Loucy (cell line): Measurements from ENCODE around the gene ZNF585A.

Experiments
- H2AFZ ChIP-seq: fragments of 200-600 bp; sonication (generic); 2 replicates; pipeline ENCODE4 v1.6.0; 2016; ENCODE audit warnings: antibody characterized with exemption, mild to moderate bottlenecking, low read length, moderate library complexity
- H3F3A ChIP-seq: fragments of 200-600 bp; 2 replicates; pipeline ENCODE4 v1.6.0; 2016; ENCODE audit warnings: antibody characterized with exemption, low read depth, mild to moderate bottlenecking
- H3K27me3 ChIP-seq: fragments of 200-600 bp; sonication (generic); 2 replicates; pipeline ENCODE4 v1.6.1; 2014; ENCODE audit warnings: low read length, mild to moderate bottlenecking; ENCODE audit not compliant: insufficient read depth, poor library complexity, severe bottlenecking
- H3K36me3 ChIP-seq: fragments of 200-600 bp; sonication (generic); 2 replicates; pipeline ENCODE4 v1.6.1; 2016; ENCODE audit warnings: low read length; ENCODE audit not compliant: insufficient read depth
- H3K4me1 ChIP-seq: fragments of 200-600 bp; sonication (generic); 2 replicates; pipeline ENCODE4 v1.5.1; 2014; ENCODE audit warnings: low read length, mild to moderate bottlenecking; ENCODE audit not compliant: insufficient read depth, poor library complexity, severe bottlenecking
- H3K4me2 ChIP-seq: fragments of 200-600 bp; sonication (generic); 2 replicates; pipeline ENCODE4 v1.6.0; 2014; ENCODE audit warnings: antibody characterized with exemption, low read length, low read depth, mild to moderate bottlenecking; ENCODE audit not compliant: poor library complexity, severe bottlenecking
- H3K4me3 ChIP-seq: fragments of 200-600 bp; sonication (generic); 2 replicates; pipeline ENCODE4 v1.5.1; 2014; ENCODE audit warnings: low read length, mild to moderate bottlenecking, mixed read lengths; ENCODE audit not compliant: poor library complexity, severe bottlenecking
- H3K79me2 ChIP-seq: fragments of 200-600 bp; sonication (generic); 2 replicates; pipeline ENCODE4 v1.6.1; 2014; ENCODE audit warnings: low read length; ENCODE audit not compliant: insufficient read depth
- H3K9ac ChIP-seq: fragments of 200-600 bp; sonication (generic); 2 replicates; pipeline ENCODE4 v1.6.0; 2014; ENCODE audit warnings: mild to moderate bottlenecking, low read depth, low read length, moderate library complexity; ENCODE audit not compliant: poor library complexity, severe bottlenecking
- H3K9me2 ChIP-seq: fragments of 200-600 bp; sonication (generic); replicated peaks from 2 replicates; pipeline ENCODE4 v1.6.1; 2016; ENCODE audit warnings: low read depth, low read length, mixed read lengths
- H3K9me3 ChIP-seq: fragments of 200-600 bp; sonication (generic); 2 replicates; pipeline ENCODE4 v1.6.1; 2014; ENCODE audit warnings: mild to moderate bottlenecking, antibody characterized with exemption, low read length, low read depth; ENCODE audit not compliant: insufficient read depth
- H4K20me1 ChIP-seq: fragments of 200-600 bp; sonication (generic); 2 replicates; pipeline ENCODE4 v1.6.0; 2014; ENCODE audit warnings: antibody characterized with exemption, low read length, mild to moderate bottlenecking; ENCODE audit not compliant: insufficient read depth, poor library complexity, severe bottlenecking
- CTCF ChIP-seq: fragments of 200-600 bp; sonication (generic); conservative IDR thresholded peaks from 2 replicates; pipeline ENCODE4 v1.5.1; 2014; ENCODE audit warnings: mild to moderate bottlenecking, antibody characterized with exemption, low read length
- EZH2phosphoT487 ChIP-seq: fragments of 200-600 bp; IDR thresholded peaks from 2 replicates; pipeline ENCODE4 v1.6.1; 2018; ENCODE audit warnings: antibody characterized with exemption, mild to moderate bottlenecking, moderate library complexity, borderline replicate concordance

The ZNF585A gene

GRCh38 chr19:37218592-37218935 lies 46.1 kb upstream of the ZNF585A start:
- peaks cover 29% of the 10 kb centered on the region for H3K79me2 ChIP-seq
- H3F3A ChIP-seq, result no peaks in the 10 kb centered on the region
- TF ChIP-seq EZH2phosphoT487, result no peak
- TF ChIP-seq CTCF, result no peak
- H3K4me3 ChIP-seq, result peak overlapping the region; percentile 97
- peak overlapping the region; percentile 97 for H3K4me2 ChIP-seq
- H3K36me3 ChIP-seq, result no peaks in the 10 kb centered on the region
- peaks cover 16% of the 10 kb centered on the region for H3K4me1 ChIP-seq
- peak overlapping the region; percentile 93 for H3K9ac ChIP-seq
- peak overlapping the region; percentile 89 for H2AFZ ChIP-seq
- no peaks in the 10 kb centered on the region for H4K20me1 ChIP-seq
- no peaks in the 10 kb centered on the region for H3K9me3 ChIP-seq
- no peaks in the 10 kb centered on the region for H3K9me2 ChIP-seq
- H3K27me3 ChIP-seq, result no peaks in the 10 kb centered on the region

GRCh38 chr19:37217775-37218591 lies 45.5 kb upstream of the ZNF585A start, which contains the start of gene ZNF383:
Gene ZNF383, plus strand, starts transcription at chr19:37218214. Its CDS starts 12,240 bp downstream, at chr19:37230454.
- Histone ChIP-seq H3K9me2 (no peaks in the 10 kb centered on the region), H3K4me2 (peak within 1 kb of the TSS; percentile 97), H3K36me3 (no peaks in the 10 kb centered on the region), H3F3A (no peaks in the 10 kb centered on the region), H3K9ac (peak within 1 kb of the TSS; percentile 93), H2AFZ (peak within 1 kb of the TSS; percentile 89), H3K79me2 (peaks cover 29% of the 10 kb centered on the region), H3K9me3 (no peaks in the 10 kb centered on the region), H3K27me3 (no peaks in the 10 kb centered on the region), H3K4me1 (peaks cover 16% of the 10 kb centered on the region), H4K20me1 (no peaks in the 10 kb centered on the region), H3K4me3 (peak within 1 kb of the TSS; percentile 97)
- no peak for TF ChIP-seq CTCF
- TF ChIP-seq EZH2phosphoT487, result no peak

- Histone ChIP-seq H3K4me1 (peaks cover 16% of the 10 kb centered on the region), H3F3A (no peaks in the 10 kb centered on the region), H3K36me3 (no peaks in the 10 kb centered on the region), H3K4me3 (peak overlapping the region; percentile 97), H2AFZ (peak overlapping the region; percentile 87), H3K9me2 (no peaks in the 10 kb centered on the region), H3K9ac (peak overlapping the region; percentile 93), H4K20me1 (no peaks in the 10 kb centered on the region), H3K27me3 (no peaks in the 10 kb centered on the region), H3K9me3 (no peaks in the 10 kb centered on the region), H3K79me2 (peaks cover 29% of the 10 kb centered on the region), H3K4me2 (peak overlapping the region; percentile 97)
- TF ChIP-seq CTCF (no peak), EZH2phosphoT487 (no peak)
Observed at GRCh38 chr19:37217480-37217774, 44.9 kb upstream of the ZNF585A start.
